DND-41 (cell line): ENCODE data around the gene ACTL8.

Experiments used
- ATAC-seq: fragments of 200-7000 bp; cut with Tn5 transposase; 3 replicates; pipeline ENCODE4 v1.9.1; 2021; ENCODE audit warnings: low read depth; ENCODE audit not compliant: insufficient read depth
- DNase-seq: peaks from one replicate; pipeline ENCODE4 v3.0.0-alpha.2; 2020
- H2AFZ ChIP-seq: 2 replicates; pipeline ENCODE4 v1.6.0; 2012; ENCODE audit warnings: low read depth, low read length
- H3K27ac ChIP-seq: 2 replicates; pipeline ENCODE4 v1.5.1; 2012; ENCODE audit warnings: low read length, inconsistent platforms
- H3K27me3 ChIP-seq: fragments of 200-600 bp; sonication (generic); 2 replicates; pipeline ENCODE4 v1.6.0; 2012; ENCODE audit warnings: low read length, mild to moderate bottlenecking, inconsistent platforms; ENCODE audit not compliant: insufficient read depth, poor library complexity
- H3K36me3 ChIP-seq: 2 replicates; pipeline ENCODE4 v1.5.1; 2012; ENCODE audit warnings: low read length, inconsistent platforms; ENCODE audit not compliant: insufficient read depth
- H3K4me1 ChIP-seq: 2 replicates; pipeline ENCODE4 v1.5.1; 2012; ENCODE audit warnings: mild to moderate bottlenecking, low read length; ENCODE audit not compliant: insufficient read depth
- H3K4me2 ChIP-seq: 2 replicates; pipeline ENCODE4 v1.6.0; 2012; ENCODE audit warnings: mild to moderate bottlenecking, moderate library complexity, low read length, inconsistent platforms; ENCODE audit not compliant: insufficient read depth
- H3K4me3 ChIP-seq, 2 experiments: fragments of 200-600 bp in 1 of 2; shearing (Covaris generic) in 1 of 2; 2 replicates each; pipeline ENCODE4 v1.5.1; 2012 to 2016; ENCODE audit warnings: inconsistent platforms in 2 of 2, low read length in 2 of 2, mild to moderate bottlenecking in 2 of 2, low read depth in 1 of 2, moderate library complexity in 1 of 2
- H3K79me2 ChIP-seq: 2 replicates; pipeline ENCODE4 v1.6.0; 2012; ENCODE audit warnings: low read length, inconsistent platforms; ENCODE audit not compliant: insufficient read depth
- H3K9ac ChIP-seq: 2 replicates; pipeline ENCODE4 v1.6.0; 2012; ENCODE audit warnings: low read depth, mild to moderate bottlenecking, inconsistent platforms, low read length, moderate library complexity
- H3K9me3 ChIP-seq: 2 replicates; pipeline ENCODE4 v1.5.1; 2012; ENCODE audit warnings: low read length, moderate library complexity, mild to moderate bottlenecking, inconsistent platforms; ENCODE audit not compliant: insufficient read depth, severe bottlenecking
- H4K20me1 ChIP-seq: 2 replicates; pipeline ENCODE4 v1.6.0; 2012; ENCODE audit warnings: low read length; ENCODE audit not compliant: insufficient read depth
- CTCF ChIP-seq: IDR thresholded peaks from 2 replicates; pipeline ENCODE4 v1.5.1; 2012; ENCODE audit warnings: borderline replicate concordance, low read length, moderate library complexity, mild to moderate bottlenecking; ENCODE audit not compliant: poor library complexity, severe bottlenecking; ENCODE audit errors: extremely low read depth
- EZH2 ChIP-seq: IDR thresholded peaks from 3 replicates; pipeline ENCODE4 v1.6.1; 2012; ENCODE audit warnings: borderline replicate concordance, low read depth, mild to moderate bottlenecking, moderate library complexity, low read length, inconsistent platforms; ENCODE audit not compliant: severe bottlenecking

ACTL8 gene

DNA sequence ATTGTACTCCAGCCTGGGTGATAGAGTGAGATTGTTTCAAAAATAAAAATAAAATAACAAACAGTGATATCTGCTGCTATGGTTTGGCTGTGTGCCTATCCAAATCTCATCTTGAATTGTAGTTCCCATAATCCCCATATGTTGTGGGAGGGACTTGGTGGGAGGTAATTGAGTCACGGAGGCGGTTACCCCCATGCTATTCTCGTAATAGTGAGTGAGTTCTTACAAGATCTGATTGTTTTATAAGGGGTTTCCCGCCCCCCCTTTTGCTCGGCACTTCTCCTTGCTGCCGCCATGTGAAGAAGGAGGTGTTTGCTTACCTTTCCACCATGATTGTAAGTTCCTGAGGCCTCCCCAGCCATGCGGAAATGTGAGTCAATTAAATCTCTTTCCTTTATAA lies 47.8 kb downstream of the ACTL8 start:
- DNase-seq (no peak), ATAC-seq (no peak)
- H3K9me3 ChIP-seq, result no peaks in the 10 kb centered on the region
- H3K27ac ChIP-seq, result no peak overlapping the region
- H3K79me2 ChIP-seq, result no peaks in the 10 kb centered on the region
- H3K4me1 ChIP-seq, result no peaks in the 10 kb centered on the region
- no peak overlapping the region for H2AFZ ChIP-seq
- H3K36me3 ChIP-seq, result no peaks in the 10 kb centered on the region
- no peak overlapping the region for H3K4me2 ChIP-seq
- H3K27me3 ChIP-seq, result peaks cover 3% of the 10 kb centered on the region
- no peak for TF ChIP-seq EZH2
- no peak for TF ChIP-seq CTCF
- no peak overlapping the region for H3K9ac ChIP-seq
- H4K20me1 ChIP-seq, result no peaks in the 10 kb centered on the region
- H3K4me3 ChIP-seq, result no peak overlapping the region

DNA sequence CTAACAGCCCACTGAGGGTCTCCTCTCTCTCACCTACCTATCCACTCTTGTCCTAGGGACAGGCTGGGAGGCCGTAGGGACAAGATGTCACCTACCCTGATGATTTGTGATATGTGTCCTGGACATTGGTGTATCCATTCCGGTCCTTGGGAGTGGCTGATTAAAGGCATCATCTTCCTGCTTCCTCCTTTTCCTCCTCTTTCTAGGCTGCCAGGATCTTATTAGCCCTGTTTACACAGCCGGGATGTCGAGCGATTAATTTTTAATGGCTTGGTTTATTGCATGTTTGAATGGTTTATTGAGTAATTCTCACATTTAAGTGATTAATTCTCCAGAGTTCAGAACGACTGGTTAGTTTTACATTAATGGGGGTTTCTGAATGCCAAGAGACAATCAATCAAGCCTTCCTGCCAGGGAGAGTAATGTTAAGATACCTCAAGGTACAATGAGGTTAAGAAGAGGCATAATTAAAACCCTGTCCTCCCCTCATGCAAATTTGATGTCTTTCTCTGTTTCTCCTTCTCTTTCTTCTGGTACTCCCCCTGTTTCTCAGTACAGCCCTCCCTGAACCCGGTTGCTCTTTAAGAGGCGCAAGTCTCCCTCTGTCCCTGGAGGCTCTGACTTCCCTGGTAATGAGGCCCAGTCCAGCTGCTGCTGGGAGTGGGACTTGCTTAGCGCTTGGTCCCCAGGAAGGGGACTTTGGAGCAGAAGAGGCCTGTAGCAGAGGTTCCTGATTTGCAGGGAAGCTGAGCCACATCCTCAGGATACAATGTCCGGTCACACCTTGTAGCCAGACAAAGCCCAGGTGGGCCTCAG lies 50.9 kb downstream of the ACTL8 start:
- Histone ChIP-seq H2AFZ (no peak overlapping the region), H3K4me3 (no peak overlapping the region), H3K79me2 (no peaks in the 10 kb centered on the region), H3K4me1 (no peaks in the 10 kb centered on the region), H3K27me3 (no peaks in the 10 kb centered on the region), H3K9ac (no peak overlapping the region), H3K27ac (no peak overlapping the region), H4K20me1 (no peaks in the 10 kb centered on the region), H3K9me3 (peaks cover 3% of the 10 kb centered on the region), H3K36me3 (no peaks in the 10 kb centered on the region), H3K4me2 (no peak overlapping the region)
- DNase-seq (no peak), ATAC-seq (no peak)
- TF ChIP-seq EZH2 (no peak), CTCF (no peak)

DNA sequence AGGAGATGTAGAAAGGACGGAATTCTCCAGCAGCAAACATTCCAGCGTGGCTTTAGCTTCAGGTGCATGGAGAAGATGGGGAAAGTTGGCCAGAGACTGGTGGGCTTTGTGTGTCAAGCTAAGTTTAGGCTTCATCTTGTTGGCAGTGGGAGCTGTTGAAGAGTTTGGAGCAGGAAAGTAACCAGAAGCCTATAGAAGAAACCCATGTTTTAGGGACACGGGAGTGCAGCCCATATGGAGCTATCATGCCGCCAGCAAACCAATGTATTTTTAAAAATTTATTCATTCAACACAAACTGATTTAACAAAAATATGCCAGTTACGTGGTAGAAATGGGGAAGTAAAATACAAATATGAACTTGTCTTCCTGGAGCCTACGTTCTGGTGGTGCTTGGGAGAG lies 53.7 kb downstream of the ACTL8 start:
- Histone ChIP-seq H3K4me3 (no peak overlapping the region), H3K27ac (no peak overlapping the region), H3K4me1 (no peaks in the 10 kb centered on the region), H2AFZ (no peak overlapping the region), H3K27me3 (no peaks in the 10 kb centered on the region), H4K20me1 (no peaks in the 10 kb centered on the region), H3K36me3 (no peaks in the 10 kb centered on the region), H3K9ac (no peak overlapping the region), H3K9me3 (peaks cover 3% of the 10 kb centered on the region), H3K79me2 (no peaks in the 10 kb centered on the region), H3K4me2 (no peak overlapping the region)
- DNase-seq (no peak), ATAC-seq (no peak)
- TF ChIP-seq EZH2 (no peak), CTCF (no peak)

GRCh38 chr1:17810668-17811067 lies 55.5 kb downstream of the ACTL8 start:
- no peaks in the 10 kb centered on the region for H3K4me1 ChIP-seq
- H3K79me2 ChIP-seq, result no peaks in the 10 kb centered on the region
- peaks cover 2% of the 10 kb centered on the region for H3K27me3 ChIP-seq
- no peak for TF ChIP-seq CTCF
- no peak for TF ChIP-seq EZH2
- no peaks in the 10 kb centered on the region for H4K20me1 ChIP-seq
- no peak overlapping the region for H3K9ac ChIP-seq
- no peak overlapping the region for H3K4me3 ChIP-seq
- DNase-seq (no peak), ATAC-seq (no peak)
- no peak overlapping the region for H3K27ac ChIP-seq
- H3K4me2 ChIP-seq, result no peak overlapping the region
- no peaks in the 10 kb centered on the region for H3K36me3 ChIP-seq
- H3K9me3 ChIP-seq, result peaks cover 3% of the 10 kb centered on the region
- no peak overlapping the region for H2AFZ ChIP-seq
